CD4-positive, alpha-beta T cell treated with Interleukin-17A for 4 hours (primary cell): Measurements from ENCODE around the gene CDC42BPB.

Experiments used
- DNase-seq: peaks from one replicate; pipeline ENCODE4 v3.0.0-alpha.2; 2020; ENCODE audit warnings: mixed read lengths

Gene CDC42BPB

DNA sequence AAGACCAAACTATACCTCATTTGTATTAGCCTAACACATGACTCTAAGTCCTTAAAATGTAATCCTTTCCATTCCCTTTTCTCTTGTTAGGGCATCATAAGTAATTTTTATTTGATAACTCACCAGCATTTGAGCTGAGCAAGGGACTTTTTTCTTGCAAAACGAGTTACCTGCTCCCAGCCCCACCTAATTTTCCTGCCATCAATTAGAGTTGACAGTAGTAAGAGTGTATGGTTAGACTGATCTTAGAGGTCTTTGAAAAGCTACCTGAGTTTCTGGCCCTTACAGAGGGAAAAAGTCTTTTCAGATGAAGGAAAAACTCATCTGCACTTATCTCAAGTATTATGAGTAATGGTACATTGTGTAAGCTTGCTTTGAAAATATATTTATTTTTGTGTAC lies 168.6 kb downstream of the CDC42BPB start:
- no peak for DNase-seq

DNA sequence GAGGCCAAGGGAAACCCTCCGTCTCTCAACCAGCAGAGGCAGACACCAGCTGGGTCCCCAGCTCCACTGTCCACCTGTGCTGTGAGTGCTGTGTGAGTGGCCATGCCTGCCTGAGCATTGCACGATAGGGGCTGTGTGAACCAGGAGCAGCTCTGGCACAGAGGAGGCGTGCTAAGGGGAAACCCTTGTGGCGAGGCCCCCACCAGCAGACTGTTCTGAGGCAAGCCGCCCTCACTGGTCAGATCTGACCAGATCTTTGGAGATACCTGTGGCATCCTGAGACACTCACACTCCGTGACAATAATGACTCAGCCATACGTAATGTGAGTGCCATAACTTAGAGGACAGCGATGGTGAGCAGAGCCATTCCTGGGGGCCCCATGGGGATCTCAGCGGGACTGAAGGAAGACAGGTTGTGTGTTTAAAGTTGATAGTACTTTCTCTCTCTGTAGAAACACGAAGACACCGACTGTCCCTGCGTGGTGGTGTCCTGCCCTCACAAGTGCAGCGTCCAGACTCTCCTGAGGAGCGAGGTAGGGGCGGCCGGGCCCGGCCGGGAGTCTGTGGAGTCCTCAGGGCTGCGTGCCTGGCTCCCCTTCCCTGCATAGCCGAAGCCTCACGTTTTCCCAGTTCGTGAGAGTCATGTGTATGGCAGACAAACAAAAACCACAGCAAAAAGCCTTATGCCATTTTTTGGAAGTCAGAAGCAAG lies 171.5 kb downstream of the CDC42BPB start:
- DNase-seq: no peak

DNA sequence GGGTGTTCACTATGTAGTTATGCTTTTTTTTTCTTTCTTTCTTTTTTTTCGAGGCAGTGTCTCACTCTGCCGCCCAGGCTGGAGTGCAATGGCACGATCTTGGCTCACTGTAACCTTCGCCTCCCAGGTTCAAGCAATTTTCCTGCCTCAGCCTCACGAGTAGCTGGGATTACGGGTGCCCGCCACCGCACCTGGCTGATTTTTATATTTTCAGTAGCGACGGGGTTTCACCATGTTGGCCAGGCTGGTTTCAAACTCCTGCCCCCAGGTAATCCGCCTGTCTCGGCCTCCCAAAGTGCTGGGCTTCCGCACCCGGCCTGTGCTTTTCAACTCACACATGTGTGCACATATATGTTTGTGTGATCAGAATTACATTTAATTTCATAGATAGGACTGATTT lies 173.8 kb downstream of the CDC42BPB start:
- no peak for DNase-seq

DNA sequence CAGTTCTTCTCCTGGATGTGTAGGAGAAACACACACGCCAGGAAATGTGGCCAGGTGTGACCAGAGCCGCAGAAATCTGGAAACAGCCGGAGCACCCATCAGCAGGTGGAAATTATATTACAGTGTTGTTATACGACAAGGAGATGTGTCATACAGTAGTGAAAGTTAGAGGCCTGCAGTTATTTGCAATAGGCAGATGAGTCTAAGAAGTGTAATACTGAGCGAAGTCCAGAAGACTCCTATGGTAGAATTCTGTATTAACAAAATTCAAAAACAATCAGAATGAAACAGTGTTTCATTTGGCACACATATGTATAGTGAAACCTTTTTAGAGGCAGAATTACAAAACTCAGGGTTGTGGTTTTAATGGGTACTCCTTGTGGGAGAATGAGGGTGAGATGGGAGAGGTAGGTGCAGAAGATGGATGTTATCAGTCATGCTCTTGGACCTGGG lies 174.2 kb downstream of the CDC42BPB start:
- DNase-seq: no peak
